GM10266 (cell line): ENCODE results near the gene CCDC134.

Experiments
- DNase-seq: peaks from one replicate; pipeline ENCODE4 v3.0.0; 2012; ENCODE audit errors: extremely low spot score
- TF ChIP-seq, protein P1 (sequence below): IDR thresholded peaks from 2 replicates; pipeline ENCODE4 v1.5.1; 2012; ENCODE audit warnings: mild to moderate bottlenecking, low read depth; ENCODE audit not compliant: control insufficient read depth, insufficient read depth; ENCODE audit errors: missing control alignments

CCDC134 gene

GRCh38 chr22:41846268-41846987 lies 45.9 kb downstream of the CCDC134 start:
- no peak for DNase-seq
- TF ChIP-seq, protein P1, sequence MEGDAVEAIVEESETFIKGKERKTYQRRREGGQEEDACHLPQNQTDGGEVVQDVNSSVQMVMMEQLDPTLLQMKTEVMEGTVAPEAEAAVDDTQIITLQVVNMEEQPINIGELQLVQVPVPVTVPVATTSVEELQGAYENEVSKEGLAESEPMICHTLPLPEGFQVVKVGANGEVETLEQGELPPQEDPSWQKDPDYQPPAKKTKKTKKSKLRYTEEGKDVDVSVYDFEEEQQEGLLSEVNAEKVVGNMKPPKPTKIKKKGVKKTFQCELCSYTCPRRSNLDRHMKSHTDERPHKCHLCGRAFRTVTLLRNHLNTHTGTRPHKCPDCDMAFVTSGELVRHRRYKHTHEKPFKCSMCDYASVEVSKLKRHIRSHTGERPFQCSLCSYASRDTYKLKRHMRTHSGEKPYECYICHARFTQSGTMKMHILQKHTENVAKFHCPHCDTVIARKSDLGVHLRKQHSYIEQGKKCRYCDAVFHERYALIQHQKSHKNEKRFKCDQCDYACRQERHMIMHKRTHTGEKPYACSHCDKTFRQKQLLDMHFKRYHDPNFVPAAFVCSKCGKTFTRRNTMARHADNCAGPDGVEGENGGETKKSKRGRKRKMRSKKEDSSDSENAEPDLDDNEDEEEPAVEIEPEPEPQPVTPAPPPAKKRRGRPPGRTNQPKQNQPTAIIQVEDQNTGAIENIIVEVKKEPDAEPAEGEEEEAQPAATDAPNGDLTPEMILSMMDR: no peak

- DNase-seq: no peak
- TF ChIP-seq, protein P1: no peak
Measured at GRCh38 chr22:41847300-41847699, 46.8 kb downstream of the CCDC134 start.

- TF ChIP-seq, protein P1: no peak
- DNase-seq: no peak
Measured at GRCh38 chr22:41848468-41848867, 48.0 kb downstream of the CCDC134 start.

GRCh38 chr22:41856469-41856868 lies 56.0 kb downstream of the CCDC134 start:
- TF ChIP-seq, protein P1: no peak
- no peak for DNase-seq

DNA sequence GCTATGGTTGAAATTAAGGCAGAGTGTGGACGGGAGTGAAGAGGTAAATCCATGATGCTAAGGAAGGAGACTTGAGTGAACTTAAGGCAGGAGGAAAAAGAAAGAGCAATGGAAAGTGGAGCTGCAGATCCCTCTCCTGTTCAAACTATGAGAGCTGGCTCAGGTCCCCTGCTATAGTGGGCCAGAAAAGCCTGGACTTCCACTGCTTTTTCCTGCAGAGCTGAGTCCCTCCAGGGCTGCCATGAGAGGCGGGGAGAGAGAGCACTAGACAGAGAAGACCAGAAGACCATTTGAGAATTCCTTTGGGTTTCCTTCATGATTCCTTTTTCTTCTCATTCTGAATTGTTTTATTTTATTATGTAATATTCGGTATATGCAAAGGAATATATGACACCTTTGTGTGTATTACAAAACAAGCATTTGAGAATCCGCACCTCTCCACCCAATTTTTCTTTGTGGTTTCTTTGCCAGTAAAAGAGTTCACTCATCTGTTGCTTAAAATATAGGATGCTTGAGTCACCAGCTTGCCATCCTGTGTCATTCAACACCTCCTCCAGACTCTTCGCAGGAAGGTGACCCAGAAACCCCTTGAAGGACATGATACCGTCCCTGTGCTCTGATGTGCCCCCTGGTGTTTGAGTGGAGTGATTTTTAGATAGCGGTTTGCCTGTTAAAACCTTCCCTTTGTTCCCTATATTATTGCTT lies 56.8 kb downstream of the CCDC134 start:
- TF ChIP-seq, protein P1: peak; percentile 64
- DNase-seq: peak; percentile 54

DNA sequence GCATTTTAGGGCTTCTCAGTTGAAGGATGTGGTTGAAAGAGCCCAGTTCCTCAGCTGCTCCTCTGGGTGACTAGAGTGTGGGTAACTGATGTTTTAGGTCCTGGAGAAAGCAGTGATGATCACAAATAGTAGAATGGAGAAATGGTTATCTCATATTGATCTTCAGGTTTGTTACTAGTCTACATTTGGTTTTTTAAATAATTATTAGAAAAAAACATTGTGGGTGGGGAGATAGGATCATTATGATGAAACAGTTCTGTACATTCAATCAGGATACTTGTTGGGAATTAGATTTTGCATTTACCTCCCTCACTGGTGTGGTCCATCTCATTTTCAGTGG lies 57.4 kb downstream of the CCDC134 start:
- TF ChIP-seq, protein P1: no peak
- no peak for DNase-seq

GRCh38 chr22:41862160-41862529 lies 61.7 kb downstream of the CCDC134 start:
- TF ChIP-seq, protein P1: no peak
- peak; percentile 65 for DNase-seq
